Epidermal melanocyte (primary cell): ENCODE results near the gene OR1L6.

ENCODE experiments used
- DNase-seq: peaks from one replicate; pipeline ENCODE4 v3.0.0; 2011; ENCODE audit warnings: low spot score; ENCODE audit not compliant: insufficient read length

The OR1L6 gene

GRCh38 chr9:122742003-122742402, at the start of gene OR1L6:
Gene OR1L6 (plus strand): TSS chr9:122742303. CDS start chr9:122749848, 7,545 bp downstream.
- DNase-seq, result no peak

- no peak for DNase-seq
Observed at GRCh38 chr9:122695696-122696095, 46.4 kb upstream of the OR1L6 start.

GRCh38 chr9:122718038-122718437, 24.1 kb upstream of the OR1L6 start:
- DNase-seq, result no peak

- no peak for DNase-seq
Observed at GRCh38 chr9:122719218-122719617, 22.9 kb upstream of the OR1L6 start.

- DNase-seq, result no peak
Observed at GRCh38 chr9:122723690-122724089, 18.4 kb upstream of the OR1L6 start, which contains the start of gene OR1L4. Gene OR1L4 (plus strand): TSS chr9:122723990. CDS start chr9:122723990, 0 bp downstream.

- no peak for DNase-seq
Observed at GRCh38 chr9:122754825-122755224, 12.7 kb downstream of the OR1L6 start.

GRCh38 chr9:122767817-122768216, 25.7 kb downstream of the OR1L6 start:
- no peak for DNase-seq

GRCh38 chr9:122777052-122777451, 34.9 kb downstream of the OR1L6 start:
- DNase-seq, result no peak

- peak; percentile 56 for DNase-seq
Observed at GRCh38 chr9:122777935-122778627, 36.0 kb downstream of the OR1L6 start.

GRCh38 chr9:122779181-122779580, 37.1 kb downstream of the OR1L6 start:
- no peak for DNase-seq

- DNase-seq, result no peak
Observed at GRCh38 chr9:122780026-122780425, 37.9 kb downstream of the OR1L6 start.

- DNase-seq, result no peak
Observed at GRCh38 chr9:122781671-122782070, 39.6 kb downstream of the OR1L6 start.

- DNase-seq, result no peak
Observed at GRCh38 chr9:122785269-122785668, 43.2 kb downstream of the OR1L6 start.

GRCh38 chr9:122786338-122786737, 44.2 kb downstream of the OR1L6 start:
- DNase-seq, result no peak

GRCh38 chr9:122788831-122789230, 46.7 kb downstream of the OR1L6 start, which contains the start of gene OR5C1:
Gene OR5C1 (plus strand): TSS chr9:122788933. CDS start chr9:122788933, 0 bp downstream.
- no peak for DNase-seq

GRCh38 chr9:122789256-122790046, 47.3 kb downstream of the OR1L6 start:
- no peak for DNase-seq

- no peak for DNase-seq
Observed at GRCh38 chr9:122791872-122792669, 50.0 kb downstream of the OR1L6 start.

- DNase-seq, result no peak
Observed at GRCh38 chr9:122797316-122798063, 55.4 kb downstream of the OR1L6 start.
